SK-MEL-5 (cell line): ENCODE results near the gene RPTOR. TPM values are rescaled to one million over a fixed set of nuclear protein-coding genes. Genes with fewer than 3 reads are reported as not detected.

Source experiments
- DNase-seq: peaks from one replicate; pipeline ENCODE4 v3.0.0-alpha.2; 2016; ENCODE audit warnings: low read depth, low spot score
- in situ Hi-C: cut with HindIII; loops from 2 replicates; pipeline ENCODE4 v1.10.0; 2016; ENCODE audit warnings: low sequenced_read_pairs, high pct_unique_total_duplicates, low pct_unique_long_range_greater_than_20kb
- total RNA-seq: library from RNA; depleted of rRNA; stranded (reverse); fragments of >200 nt; shearing (Covaris generic); gene quantifications from 2 replicates; pipeline ENCODE4 v1.2.3, GENCODE V29; 2014

The RPTOR gene
- total RNA-seq, 1 experiment from 2014 or later = 27.3 TPM

GRCh38 chr17:80908776-80909175 is 364.1 kb downstream of the RPTOR start:
- no peak for DNase-seq
- in situ Hi-C loops = no loop called here

- in situ Hi-C loops = no loop called here
- DNase-seq = no peak
Observed at GRCh38 chr17:80909635-80910034, 365.0 kb downstream of the RPTOR start.

GRCh38 chr17:80910043-80910442 is 365.4 kb downstream of the RPTOR start:
- in situ Hi-C loops = no loop called here
- DNase-seq = no peak

- in situ Hi-C loops = no loop called here
- no peak for DNase-seq
Observed at GRCh38 chr17:80912476-80912875, 367.8 kb downstream of the RPTOR start.

GRCh38 chr17:80913928-80914821 is 369.5 kb downstream of the RPTOR start:
- no peak for DNase-seq
- in situ Hi-C loops = no loop called here

GRCh38 chr17:80916246-80916645 is 371.6 kb downstream of the RPTOR start:
- in situ Hi-C loops = no loop called here
- no peak for DNase-seq

GRCh38 chr17:80917716-80918560 is 373.3 kb downstream of the RPTOR start:
- DNase-seq = no peak

GRCh38 chr17:80918731-80919130 is 374.1 kb downstream of the RPTOR start:
- in situ Hi-C loops = no loop called here
- no peak for DNase-seq

More at GRCh38 chr17:80917716-80918560, 373.3 kb downstream of the RPTOR start:
- in situ Hi-C loops = no loop called here

GRCh38 chr17:80919331-80920311 is 375.0 kb downstream of the RPTOR start:
- in situ Hi-C loops = no loop called here

GRCh38 chr17:80920441-80920840 is 375.8 kb downstream of the RPTOR start:
- in situ Hi-C loops = no loop called here
- DNase-seq = no peak

More at GRCh38 chr17:80919331-80920311, 375.0 kb downstream of the RPTOR start:
- no peak for DNase-seq

- no peak for DNase-seq
- in situ Hi-C loops = no loop called here
Observed at GRCh38 chr17:80921159-80921558, 376.5 kb downstream of the RPTOR start.

- in situ Hi-C loops = no loop called here
- no peak for DNase-seq
Observed at GRCh38 chr17:80921741-80922579, 377.3 kb downstream of the RPTOR start.

GRCh38 chr17:80922580-80923160 is 378.0 kb downstream of the RPTOR start:
- DNase-seq = no peak
- in situ Hi-C loops = no loop called here

GRCh38 chr17:80923211-80924110 is 378.8 kb downstream of the RPTOR start:
- DNase-seq = no peak
- in situ Hi-C loops = no loop called here

GRCh38 chr17:80924111-80924806 is 379.6 kb downstream of the RPTOR start:
- DNase-seq = no peak
- in situ Hi-C loops = no loop called here
